GM12801 (cell line): Measurements from ENCODE around the gene INTS12.

Source experiments
- TF ChIP-seq, protein P1 (sequence below): IDR thresholded peaks from one replicate; pipeline ENCODE4 v1.5.1; 2011; ENCODE audit warnings: control low read depth; ENCODE audit not compliant: insufficient read length; ENCODE audit errors: extremely low read depth

The INTS12 gene, protein sequence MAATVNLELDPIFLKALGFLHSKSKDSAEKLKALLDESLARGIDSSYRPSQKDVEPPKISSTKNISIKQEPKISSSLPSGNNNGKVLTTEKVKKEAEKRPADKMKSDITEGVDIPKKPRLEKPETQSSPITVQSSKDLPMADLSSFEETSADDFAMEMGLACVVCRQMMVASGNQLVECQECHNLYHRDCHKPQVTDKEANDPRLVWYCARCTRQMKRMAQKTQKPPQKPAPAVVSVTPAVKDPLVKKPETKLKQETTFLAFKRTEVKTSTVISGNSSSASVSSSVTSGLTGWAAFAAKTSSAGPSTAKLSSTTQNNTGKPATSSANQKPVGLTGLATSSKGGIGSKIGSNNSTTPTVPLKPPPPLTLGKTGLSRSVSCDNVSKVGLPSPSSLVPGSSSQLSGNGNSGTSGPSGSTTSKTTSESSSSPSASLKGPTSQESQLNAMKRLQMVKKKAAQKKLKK

DNA sequence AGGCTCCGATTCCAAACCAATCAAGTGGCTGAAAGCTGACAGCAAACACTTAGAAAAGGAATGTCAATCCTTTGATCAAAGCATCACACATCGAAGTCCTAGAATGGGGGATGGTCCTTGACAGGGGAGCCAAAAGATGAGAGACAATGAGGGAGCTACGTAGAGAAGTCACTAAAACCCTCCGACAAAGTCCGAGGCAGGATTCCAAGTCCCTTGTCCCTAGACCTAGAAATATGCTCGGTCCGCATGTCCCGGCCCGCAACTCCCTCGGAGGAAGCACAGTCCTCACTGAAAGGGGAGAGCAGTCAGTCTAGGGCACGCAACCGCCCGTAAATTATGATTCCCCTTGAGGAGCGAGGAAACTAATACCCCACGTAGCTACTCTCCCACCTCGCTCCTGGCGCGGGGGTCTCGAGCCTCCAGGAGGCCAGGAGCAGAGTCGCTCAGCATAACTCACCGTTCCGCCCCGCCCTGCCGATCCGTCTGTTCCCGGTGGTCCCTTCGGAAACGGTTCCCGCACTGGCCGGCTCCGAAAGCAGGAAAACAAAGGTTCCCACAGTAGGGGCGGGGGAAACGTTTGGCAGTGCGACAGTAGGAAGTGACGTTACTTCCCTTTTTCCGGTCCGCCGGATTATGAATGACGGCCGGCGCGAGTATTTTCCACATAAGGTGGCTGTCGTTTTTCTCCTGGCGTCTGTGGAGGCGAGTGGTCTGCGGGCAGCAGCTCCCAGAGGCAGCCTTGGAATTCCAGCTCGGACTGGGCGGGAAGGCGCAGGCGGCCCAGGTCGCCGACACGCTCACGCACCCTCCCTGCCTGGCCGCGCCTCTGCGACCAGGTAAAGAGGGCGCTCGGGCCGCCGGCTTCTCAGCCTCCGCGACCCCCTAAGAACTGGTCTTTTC is at the start of gene INTS12, which contains the start of gene GSTCD:
Gene INTS12, minus strand, starts transcription at position 509 of the 900 bp plus-strand sequence. CDS start 8,684 bp downstream, outside the sequence.
Gene GSTCD, plus strand, starts transcription at position 604 of the 900 bp plus-strand sequence. CDS start 8,830 bp downstream, outside the sequence.
- TF ChIP-seq, protein P1, sequence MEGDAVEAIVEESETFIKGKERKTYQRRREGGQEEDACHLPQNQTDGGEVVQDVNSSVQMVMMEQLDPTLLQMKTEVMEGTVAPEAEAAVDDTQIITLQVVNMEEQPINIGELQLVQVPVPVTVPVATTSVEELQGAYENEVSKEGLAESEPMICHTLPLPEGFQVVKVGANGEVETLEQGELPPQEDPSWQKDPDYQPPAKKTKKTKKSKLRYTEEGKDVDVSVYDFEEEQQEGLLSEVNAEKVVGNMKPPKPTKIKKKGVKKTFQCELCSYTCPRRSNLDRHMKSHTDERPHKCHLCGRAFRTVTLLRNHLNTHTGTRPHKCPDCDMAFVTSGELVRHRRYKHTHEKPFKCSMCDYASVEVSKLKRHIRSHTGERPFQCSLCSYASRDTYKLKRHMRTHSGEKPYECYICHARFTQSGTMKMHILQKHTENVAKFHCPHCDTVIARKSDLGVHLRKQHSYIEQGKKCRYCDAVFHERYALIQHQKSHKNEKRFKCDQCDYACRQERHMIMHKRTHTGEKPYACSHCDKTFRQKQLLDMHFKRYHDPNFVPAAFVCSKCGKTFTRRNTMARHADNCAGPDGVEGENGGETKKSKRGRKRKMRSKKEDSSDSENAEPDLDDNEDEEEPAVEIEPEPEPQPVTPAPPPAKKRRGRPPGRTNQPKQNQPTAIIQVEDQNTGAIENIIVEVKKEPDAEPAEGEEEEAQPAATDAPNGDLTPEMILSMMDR, result no peak

DNA sequence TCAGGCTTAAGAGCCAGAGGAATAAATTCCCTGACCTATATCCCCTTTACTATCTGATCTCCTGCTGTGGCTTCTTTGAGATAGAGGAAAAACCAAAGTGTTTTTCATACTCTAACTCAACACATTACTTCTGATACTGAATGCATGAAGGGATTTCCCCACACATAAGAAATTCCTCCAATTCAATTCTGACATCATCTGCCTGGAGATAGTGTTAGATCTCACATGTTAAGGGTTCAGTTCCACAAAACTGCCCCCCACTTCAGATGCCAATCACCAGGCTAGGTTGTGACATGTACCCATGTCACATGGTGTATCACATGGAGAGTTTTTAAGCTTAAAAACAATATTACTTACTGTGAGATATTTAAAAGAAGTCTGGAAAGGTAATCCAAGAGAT is 46.9 kb upstream of the INTS12 start:
- TF ChIP-seq, protein P1, result no peak

DNA sequence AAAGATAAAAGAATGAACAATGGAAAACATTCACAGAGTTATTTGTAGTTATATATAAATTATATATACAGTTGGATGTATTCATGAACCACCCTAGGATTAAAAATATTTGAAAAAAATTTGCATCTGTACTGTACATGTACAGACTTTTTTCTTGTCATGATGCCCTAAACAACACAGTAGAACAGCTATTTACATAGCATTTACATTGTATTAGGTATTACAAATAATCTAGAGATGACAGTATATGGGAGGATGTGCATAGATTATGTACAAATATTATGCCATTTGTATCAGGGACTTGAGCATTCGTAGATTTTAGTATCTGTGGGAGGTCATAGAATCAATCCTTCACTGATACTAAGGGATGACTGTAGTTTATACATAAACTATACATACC is 44.9 kb upstream of the INTS12 start:
- TF ChIP-seq, protein P1, result no peak

DNA sequence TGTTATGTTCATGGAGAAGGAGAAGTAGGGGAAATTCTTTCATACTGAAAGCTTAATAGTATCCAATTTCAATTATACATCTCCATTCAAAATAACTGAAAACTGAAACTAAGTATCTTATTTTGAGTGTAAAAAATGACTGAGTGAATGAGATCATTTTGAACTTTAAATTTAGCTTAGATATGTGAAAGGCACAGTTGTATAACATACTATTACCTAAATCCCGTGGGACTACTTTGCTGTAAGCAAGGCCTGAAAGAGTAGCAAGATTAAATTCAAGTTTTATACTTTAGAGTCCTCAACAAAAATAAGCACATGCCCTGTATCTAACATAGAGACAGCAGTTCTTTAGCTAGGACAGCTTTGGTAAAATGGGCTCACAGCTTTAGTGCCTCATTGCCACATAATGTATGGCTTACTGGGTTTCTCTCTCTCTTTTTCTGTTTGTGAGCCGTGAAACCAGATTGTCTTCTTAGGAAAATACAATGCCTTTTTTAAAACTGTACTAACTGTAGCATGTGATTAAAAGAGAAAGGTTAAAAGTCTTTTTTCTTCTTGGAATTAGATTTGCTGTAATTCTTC is 43.3 kb upstream of the INTS12 start:
- TF ChIP-seq, protein P1, result no peak

DNA sequence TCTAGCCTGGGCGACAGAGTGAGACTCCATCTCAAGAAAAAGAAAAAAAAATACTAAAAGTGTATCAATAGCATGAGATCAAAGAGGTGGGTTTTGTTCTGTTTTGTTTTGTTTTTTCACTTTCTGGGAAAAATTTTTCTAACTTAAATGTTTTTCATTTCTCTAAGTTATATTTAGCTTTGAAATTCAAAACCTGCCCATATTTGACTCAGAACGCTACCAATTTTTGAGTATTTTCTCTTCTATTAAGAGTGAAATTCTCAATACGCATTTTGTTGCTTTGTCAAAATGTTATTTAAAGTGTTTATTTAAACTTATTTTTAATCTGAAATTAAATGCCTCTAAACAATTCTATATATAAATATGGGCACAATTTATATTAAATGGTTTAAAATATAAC is 39.7 kb upstream of the INTS12 start:
- TF ChIP-seq, protein P1, result no peak

DNA sequence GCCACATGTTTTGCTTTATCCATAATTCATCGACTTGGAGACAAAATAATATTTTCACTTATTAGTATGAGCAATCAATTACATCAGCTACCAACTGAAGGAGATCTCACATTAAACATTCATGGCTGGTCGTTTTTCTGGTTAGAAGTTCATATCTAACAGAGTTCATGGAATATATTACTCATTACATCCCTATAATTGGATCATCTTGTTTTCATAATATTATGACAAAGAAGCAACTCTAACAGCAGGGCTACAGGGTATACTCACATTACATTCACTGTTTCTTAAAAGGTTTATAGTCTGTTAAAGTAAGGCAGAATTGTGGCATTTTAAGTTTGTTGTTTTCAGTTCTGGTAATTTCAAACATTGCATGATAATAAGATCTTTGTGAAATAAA is 33.1 kb upstream of the INTS12 start:
- TF ChIP-seq, protein P1, result no peak

DNA sequence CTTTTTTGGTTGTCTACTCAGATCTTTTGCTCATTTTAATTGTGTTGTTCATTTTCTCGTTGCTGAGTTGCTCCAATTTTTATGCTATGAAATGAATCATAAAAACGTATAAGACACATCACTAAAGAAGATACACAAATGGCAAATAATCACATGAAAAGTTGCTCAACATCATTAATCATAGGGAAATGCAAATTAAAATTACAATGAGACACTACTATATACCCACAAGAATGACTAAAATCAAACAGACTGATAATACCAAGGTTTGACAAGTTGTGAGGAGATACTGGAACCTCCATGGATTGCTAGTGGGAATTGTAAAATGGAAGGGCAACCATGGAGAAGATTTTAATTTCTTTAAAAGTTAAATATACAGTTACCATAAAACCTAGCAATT is 17.1 kb upstream of the INTS12 start:
- TF ChIP-seq, protein P1, result no peak
